Activated CD4-positive, alpha-beta T cell treated with anti-CD3 and anti-CD28 coated beads, Interleukin-2, Interleukin-4, amounts not matched to agents 100 ng/mL and 50 ng/mL, durations not matched to agents 16 hours and 8 hours (primary cell): Measurements from ENCODE around the gene ZNF646.

Experiments
- DNase-seq: peaks from one replicate; pipeline ENCODE4 v3.0.0-alpha.2; 2020; ENCODE audit warnings: low spot score

The ZNF646 gene

DNA sequence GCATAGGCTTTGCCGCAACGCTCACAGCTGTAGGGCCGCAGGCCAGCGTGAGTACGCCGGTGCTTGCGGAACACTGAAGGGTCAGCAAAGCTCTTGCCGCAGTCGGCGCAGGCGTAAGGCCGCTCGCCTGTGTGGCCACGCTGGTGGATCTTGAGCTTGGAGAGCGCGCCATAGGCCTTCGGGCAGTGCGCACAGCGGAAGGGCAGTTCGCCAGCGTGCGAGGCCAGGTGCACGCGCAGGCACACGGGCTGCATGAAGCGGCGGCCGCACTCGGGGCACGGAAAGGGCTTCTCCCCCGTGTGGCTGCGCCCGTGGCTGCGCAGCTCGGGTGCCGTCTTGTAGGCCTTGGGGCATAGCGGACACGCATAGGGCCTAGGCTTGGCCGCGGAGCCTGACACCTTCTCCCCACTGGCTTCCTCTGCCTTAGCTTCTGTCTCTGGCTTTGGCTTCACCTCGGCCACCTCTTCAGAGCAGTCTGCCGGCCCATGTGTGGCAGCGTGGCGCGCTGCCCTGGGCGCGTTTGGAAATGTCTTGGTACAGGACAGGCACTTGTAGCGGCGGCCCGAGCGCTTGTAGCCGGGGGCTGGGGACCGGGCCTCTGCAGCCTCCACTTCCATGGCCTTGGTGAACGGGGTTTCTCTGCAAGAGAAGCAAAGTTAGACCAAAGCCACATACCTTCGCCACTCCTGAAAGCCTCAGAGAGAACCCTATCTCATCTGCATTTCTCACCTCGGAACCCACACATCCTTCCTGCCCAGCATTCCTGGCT, 10.2 kb upstream of the ZNF646 start:
- peak; percentile 52 for DNase-seq

- no peak for DNase-seq
Measured at GRCh38 chr16:31064882-31065461, 9.2 kb upstream of the ZNF646 start.

- DNase-seq: no peak
Measured at GRCh38 chr16:31067342-31067741, 6.9 kb upstream of the ZNF646 start.

- DNase-seq: no peak
Measured at GRCh38 chr16:31071861-31072260, 2.4 kb upstream of the ZNF646 start.

- DNase-seq: peak; percentile 44
Measured at GRCh38 chr16:31072540-31073141, 1.6 kb upstream of the ZNF646 start.

DNA sequence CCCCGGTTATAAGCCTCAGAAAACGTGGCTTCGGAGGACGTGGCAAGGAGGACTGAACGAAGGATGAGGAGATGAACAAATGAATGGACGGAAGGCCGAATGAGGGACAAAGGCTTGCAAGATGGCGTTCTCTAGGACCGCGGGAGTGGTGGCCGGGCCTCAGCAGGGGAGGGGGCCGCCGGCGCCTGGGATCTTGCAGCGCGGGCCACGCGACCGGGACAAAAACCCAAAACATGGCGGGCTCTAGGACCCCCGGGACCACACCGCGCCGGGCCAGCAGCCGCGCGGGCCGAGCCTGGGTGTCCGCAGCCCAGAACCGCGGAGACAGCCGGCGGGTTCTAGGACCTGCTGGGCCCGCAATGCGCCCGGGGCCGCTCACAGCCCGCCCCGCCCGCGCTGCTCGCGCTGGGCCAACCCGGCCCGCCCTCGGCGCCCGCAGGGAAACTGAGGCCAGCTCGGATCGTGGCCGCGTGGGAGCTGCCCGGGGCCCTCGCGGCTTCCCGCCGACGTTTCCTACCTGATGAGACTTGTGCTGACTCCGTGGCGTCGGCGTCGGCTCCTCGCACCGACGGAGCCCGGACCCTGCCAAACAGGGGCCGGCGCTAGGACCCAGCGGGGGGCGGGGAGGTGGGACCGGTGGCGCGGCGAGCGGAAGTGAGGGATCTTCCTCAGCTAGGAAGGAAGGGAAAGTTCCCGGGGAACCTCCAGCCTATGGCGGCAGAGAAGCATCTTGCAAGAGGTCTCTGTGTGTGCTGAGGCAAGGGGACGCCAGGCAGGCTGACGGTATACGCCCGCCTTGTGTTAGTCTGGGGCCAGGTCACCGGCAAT, 866 bp upstream of the ZNF646 start:
- DNase-seq: peak; percentile 89

GRCh38 chr16:31074814-31075183, 577 bp downstream of the ZNF646 start:
- DNase-seq: no peak

DNA sequence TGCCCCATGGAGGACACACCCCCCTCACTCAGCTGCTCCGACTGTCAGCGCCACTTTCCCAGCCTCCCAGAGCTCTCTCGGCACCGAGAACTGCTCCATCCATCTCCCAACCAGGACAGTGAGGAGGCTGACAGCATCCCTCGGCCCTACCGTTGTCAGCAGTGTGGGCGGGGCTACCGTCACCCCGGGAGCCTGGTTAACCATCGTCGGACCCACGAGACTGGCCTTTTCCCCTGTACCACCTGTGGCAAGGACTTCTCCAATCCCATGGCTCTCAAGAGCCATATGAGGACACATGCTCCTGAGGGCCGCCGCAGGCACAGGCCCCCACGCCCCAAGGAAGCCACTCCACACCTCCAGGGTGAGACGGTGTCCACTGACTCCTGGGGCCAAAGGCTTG, 2.1 kb downstream of the ZNF646 start:
- no peak for DNase-seq

DNA sequence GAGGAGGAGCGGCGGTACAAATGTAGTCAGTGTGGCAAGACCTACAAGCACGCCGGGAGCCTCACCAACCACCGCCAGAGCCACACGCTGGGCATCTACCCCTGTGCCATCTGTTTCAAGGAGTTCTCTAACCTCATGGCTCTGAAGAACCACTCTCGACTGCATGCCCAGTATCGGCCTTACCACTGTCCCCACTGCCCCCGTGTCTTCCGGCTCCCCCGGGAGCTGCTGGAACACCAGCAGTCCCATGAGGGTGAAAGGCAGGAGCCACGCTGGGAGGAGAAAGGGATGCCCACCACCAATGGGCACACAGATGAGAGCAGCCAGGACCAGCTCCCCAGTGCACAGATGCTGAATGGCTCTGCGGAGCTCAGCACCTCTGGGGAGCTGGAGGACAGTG, 2.8 kb downstream of the ZNF646 start:
- DNase-seq: no peak

DNA sequence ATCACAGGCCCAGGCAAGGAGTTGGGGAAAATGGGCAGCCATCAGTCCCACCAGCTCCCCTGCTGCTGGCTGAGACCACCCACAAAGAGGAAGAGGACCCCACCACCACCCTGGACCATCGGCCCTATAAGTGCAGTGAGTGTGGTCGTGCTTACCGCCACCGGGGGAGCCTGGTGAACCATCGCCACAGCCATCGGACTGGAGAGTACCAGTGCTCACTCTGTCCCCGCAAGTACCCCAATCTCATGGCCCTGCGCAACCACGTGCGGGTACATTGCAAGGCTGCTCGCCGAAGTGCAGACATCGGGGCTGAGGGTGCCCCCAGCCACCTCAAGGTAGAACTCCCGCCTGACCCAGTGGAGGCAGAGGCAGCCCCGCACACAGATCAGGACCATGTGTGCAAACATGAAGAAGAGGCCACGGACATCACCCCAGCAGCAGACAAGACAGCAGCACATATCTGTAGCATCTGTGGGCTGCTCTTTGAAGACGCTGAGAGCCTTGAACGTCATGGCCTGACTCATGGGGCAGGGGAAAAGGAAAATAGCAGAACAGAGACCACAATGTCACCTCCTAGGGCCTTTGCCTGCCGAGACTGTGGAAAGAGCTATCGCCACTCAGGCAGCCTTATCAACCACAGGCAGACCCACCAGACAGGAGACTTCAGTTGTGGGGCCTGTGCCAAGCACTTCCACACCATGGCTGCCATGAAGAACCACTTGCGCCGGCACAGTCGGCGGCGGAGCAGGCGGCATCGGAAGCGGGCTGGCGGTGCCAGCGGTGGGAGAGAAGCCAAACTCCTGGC, 3.6 kb downstream of the ZNF646 start:
- DNase-seq: no peak

DNA sequence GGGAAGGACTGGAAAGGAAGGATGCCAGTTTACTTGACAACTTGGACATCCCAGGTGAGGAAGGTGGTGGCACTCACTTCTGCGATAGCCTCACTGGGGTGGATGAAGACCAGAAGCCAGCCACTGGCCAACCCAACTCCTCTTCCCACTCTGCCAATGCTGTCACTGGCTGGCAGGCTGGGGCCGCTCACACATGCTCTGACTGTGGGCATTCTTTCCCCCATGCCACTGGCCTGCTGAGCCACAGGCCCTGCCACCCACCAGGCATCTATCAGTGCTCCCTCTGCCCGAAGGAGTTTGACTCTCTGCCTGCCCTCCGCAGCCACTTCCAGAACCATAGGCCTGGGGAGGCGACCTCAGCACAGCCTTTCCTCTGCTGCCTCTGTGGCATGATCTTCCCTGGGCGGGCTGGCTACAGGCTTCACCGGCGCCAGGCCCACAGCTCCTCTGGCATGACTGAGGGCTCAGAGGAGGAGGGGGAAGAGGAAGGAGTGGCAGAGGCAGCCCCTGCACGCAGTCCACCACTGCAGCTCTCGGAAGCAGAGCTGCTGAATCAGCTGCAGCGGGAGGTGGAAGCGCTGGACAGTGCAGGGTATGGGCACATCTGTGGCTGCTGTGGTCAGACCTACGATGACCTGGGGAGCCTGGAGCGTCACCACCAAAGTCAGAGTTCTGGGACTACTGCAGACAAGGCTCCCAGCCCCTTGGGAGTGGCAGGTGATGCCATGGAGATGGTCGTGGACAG, 4.5 kb downstream of the ZNF646 start:
- DNase-seq: no peak

GRCh38 chr16:31079342-31079944, 5.2 kb downstream of the ZNF646 start:
- DNase-seq: no peak

- DNase-seq: no peak
Measured at GRCh38 chr16:31080035-31080629, 5.9 kb downstream of the ZNF646 start.

DNA sequence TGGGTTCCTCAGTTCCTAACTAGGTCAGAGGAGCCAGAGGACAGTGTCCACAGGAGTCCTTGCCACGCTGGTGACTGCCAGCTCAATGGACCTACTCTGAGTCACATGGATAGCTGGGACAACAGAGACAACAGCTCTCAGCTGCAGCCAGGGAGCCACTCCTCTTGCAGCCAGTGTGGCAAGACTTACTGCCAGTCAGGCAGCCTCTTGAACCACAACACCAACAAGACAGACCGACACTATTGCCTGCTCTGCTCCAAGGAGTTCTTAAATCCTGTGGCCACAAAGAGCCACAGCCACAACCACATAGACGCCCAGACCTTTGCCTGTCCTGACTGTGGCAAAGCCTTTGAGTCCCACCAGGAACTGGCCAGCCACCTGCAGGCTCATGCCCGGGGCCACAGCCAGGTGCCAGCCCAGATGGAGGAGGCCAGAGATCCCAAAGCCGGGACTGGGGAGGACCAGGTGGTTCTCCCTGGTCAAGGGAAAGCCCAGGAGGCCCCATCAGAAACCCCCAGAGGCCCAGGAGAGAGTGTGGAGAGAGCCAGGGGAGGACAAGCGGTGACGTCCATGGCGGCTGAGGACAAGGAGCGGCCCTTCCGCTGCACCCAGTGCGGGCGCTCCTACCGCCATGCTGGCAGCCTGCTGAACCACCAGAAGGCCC, 6.7 kb downstream of the ZNF646 start:
- DNase-seq: no peak

GRCh38 chr16:31081428-31082351, 7.5 kb downstream of the ZNF646 start:
- no peak for DNase-seq

GRCh38 chr16:31082368-31083045, 8.3 kb downstream of the ZNF646 start:
- DNase-seq: no peak

GRCh38 chr16:31083081-31083480, 8.9 kb downstream of the ZNF646 start:
- no peak for DNase-seq

GRCh38 chr16:31083556-31083955, 9.3 kb downstream of the ZNF646 start:
- no peak for DNase-seq
